Cortex of kidney (tissue), 1 donor: ENCODE results near the gene GBP1.

Experiments
- DNase-seq: peaks from one replicate; lab custom pipeline; 2025; lab: John Stamatoyannopoulos, UW

Gene GBP1

GRCh38 chr1:89005286-89006151 lies 59.5 kb downstream of the GBP1 start:
- no peak for DNase-seq
